ENCODE results near the gene SEPTIN7.

The SEPTIN7 gene

GRCh38 chr7:35781767-35782515, 18.9 kb upstream of the SEPTIN7 start:
- DNase-seq (ENCODE audit: low read depth, low spot score), result no peak
- POLR2A ChIA-PET, result no interaction called here
- H3K4me3 ChIP-seq (ENCODE audit: low read depth, low read length), result no peak overlapping the region
- TF ChIP-seq CTCF (IDR thresholded peaks at IDR 0.05; ENCODE audit: insufficient read depth, low read length, missing control alignments), result no peak
- CTCF ChIA-PET, result interaction anchor here (0.6 kb wide), 1 partner anchor 20 kb away, joined by 3 read pairs; no protein-coding TSS in a partner anchor

- DNase-seq (ENCODE audit: low read depth, low spot score), result no peak
- ChIA-PET POLR2A (interaction anchor here (1.0 kb wide), 1 partner anchor 16 kb away, joined by 3 read pairs; the partner anchor contains the start of gene SEPTIN7), CTCF (no interaction called here)
- no peak for TF ChIP-seq CTCF (IDR thresholded peaks at IDR 0.05; ENCODE audit: insufficient read depth, low read length, missing control alignments)
- no peak overlapping the region for H3K4me3 ChIP-seq (ENCODE audit: low read depth, low read length)
Observed at GRCh38 chr7:35784332-35784731, 16.5 kb upstream of the SEPTIN7 start.

- H3K4me3 ChIP-seq (ENCODE audit: low read depth, low read length), result no peak overlapping the region
- DNase-seq (ENCODE audit: low read depth, low spot score), result no peak
- TF ChIP-seq CTCF (IDR thresholded peaks at IDR 0.05; ENCODE audit: insufficient read depth, low read length, missing control alignments), result no peak
- POLR2A ChIA-PET, result no interaction called here
- CTCF ChIA-PET, result interaction anchor here (1.3 kb wide), 1 partner anchor 75 kb away, joined by 3 read pairs; no protein-coding TSS in a partner anchor
Observed at GRCh38 chr7:35785250-35785649, 15.6 kb upstream of the SEPTIN7 start.

- no peak for DNase-seq (ENCODE audit: low read depth, low spot score)
- POLR2A ChIA-PET, result no interaction called here
- no peak for TF ChIP-seq CTCF (IDR thresholded peaks at IDR 0.05; ENCODE audit: insufficient read depth, low read length, missing control alignments)
- H3K4me3 ChIP-seq (ENCODE audit: low read depth, low read length), result no peak overlapping the region
- CTCF ChIA-PET, result no interaction called here
Observed at GRCh38 chr7:35787925-35788324, 12.9 kb upstream of the SEPTIN7 start.

GRCh38 chr7:35792472-35792871, 8.4 kb upstream of the SEPTIN7 start:
- ChIA-PET POLR2A (no interaction called here), CTCF (no interaction called here)
- DNase-seq (ENCODE audit: low read depth, low spot score), result no peak
- no peak for TF ChIP-seq CTCF (IDR thresholded peaks at IDR 0.05; ENCODE audit: insufficient read depth, low read length, missing control alignments)
- no peak overlapping the region for H3K4me3 ChIP-seq (ENCODE audit: low read depth, low read length)

- DNase-seq (ENCODE audit: low read depth, low spot score), result peak; percentile 12
- CTCF ChIA-PET, result no interaction called here
- POLR2A ChIA-PET, result no interaction called here
Observed at GRCh38 chr7:35792873-35793489, 7.9 kb upstream of the SEPTIN7 start.

More at GRCh38 chr7:35792873-35793489, 7.9 kb upstream of the SEPTIN7 start:
- no peak overlapping the region for H3K4me3 ChIP-seq (ENCODE audit: low read depth, low read length)
- TF ChIP-seq CTCF (IDR thresholded peaks at IDR 0.05; ENCODE audit: insufficient read depth, low read length, missing control alignments), result no peak
